GM12891 (cell line): ENCODE data around the gene ESR1.

Experiments
- POLR2A ChIP-seq: IDR thresholded peaks from 2 replicates; pipeline ENCODE4 v1.6.1; 2011; ENCODE audit warnings: low read depth, low read length, control low read depth
- POLR2AphosphoS5 ChIP-seq: IDR thresholded peaks from 2 replicates; pipeline ENCODE4 v1.6.1; 2011; ENCODE audit warnings: low read depth, low read length, control low read depth
- SPI1 ChIP-seq: IDR thresholded peaks from 2 replicates; pipeline ENCODE4 v1.6.1; 2011; ENCODE audit warnings: low read depth, low read length, control low read depth
- TAF1 ChIP-seq: IDR thresholded peaks from 2 replicates; pipeline ENCODE4 v1.6.1; 2011; ENCODE audit warnings: low read depth, low read length, control low read depth

DNA sequence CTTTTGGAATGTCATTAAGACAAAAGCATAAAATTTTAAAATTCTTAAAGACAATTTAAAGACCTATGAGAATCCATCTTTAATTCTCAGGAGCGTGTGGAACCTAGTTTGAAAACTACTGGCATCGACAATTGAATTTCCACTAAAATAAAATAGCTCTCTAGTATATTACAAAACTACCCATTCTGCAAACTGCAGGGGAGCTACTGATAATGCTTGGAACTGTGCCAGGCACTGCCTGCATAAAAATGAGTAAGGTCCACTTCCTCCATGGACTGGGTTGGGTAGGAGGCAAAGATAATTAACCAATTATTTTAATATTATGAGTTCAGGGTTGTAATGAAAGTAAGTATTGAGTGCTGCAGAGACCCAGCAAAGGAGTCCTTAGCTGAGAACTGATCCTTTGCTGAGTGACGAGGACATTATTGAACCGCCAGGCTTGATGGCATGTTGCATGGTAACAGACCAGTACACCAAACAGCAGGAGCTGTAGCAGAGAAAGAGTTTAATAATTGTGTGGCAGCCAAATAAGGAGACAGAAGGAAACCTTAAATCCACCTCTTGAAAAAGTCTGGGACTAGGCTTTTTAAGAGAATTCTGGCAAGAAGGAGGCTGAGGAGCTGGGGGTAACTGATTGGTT lies 261.3 kb downstream of the ESR1 start:
- TF ChIP-seq POLR2A, result no peak
- TF ChIP-seq POLR2AphosphoS5, result no peak
- no peak for TF ChIP-seq SPI1
- no peak for TF ChIP-seq TAF1
